ENCODE measurements around the gene PCDH18.

DNA sequence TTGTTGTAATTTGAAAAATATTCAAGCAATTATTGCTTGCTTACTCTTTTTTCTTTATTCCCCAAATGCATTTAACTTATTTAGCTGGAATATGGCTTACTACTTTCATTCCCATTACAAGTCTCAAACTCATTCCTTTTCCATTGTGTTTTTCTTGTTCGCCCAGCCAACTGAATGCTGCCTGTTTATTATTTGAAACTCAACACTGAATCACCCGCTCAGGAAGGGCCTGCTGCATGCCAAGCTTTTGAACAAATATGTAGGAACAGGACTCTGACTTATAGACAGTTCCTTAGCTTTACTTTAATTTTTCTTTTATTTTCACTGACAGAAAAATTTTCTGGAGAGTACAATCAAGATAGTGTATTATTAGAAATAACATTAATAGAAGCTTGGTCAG lies 12.9 kb downstream of the PCDH18 start:
- TF ChIP-seq, protein P1, sequence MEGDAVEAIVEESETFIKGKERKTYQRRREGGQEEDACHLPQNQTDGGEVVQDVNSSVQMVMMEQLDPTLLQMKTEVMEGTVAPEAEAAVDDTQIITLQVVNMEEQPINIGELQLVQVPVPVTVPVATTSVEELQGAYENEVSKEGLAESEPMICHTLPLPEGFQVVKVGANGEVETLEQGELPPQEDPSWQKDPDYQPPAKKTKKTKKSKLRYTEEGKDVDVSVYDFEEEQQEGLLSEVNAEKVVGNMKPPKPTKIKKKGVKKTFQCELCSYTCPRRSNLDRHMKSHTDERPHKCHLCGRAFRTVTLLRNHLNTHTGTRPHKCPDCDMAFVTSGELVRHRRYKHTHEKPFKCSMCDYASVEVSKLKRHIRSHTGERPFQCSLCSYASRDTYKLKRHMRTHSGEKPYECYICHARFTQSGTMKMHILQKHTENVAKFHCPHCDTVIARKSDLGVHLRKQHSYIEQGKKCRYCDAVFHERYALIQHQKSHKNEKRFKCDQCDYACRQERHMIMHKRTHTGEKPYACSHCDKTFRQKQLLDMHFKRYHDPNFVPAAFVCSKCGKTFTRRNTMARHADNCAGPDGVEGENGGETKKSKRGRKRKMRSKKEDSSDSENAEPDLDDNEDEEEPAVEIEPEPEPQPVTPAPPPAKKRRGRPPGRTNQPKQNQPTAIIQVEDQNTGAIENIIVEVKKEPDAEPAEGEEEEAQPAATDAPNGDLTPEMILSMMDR (optimal IDR thresholded peaks at IDR 0.05 in 1 of 3, IDR thresholded peaks at IDR 0.05 in 1 of 3, conservative IDR thresholded peaks at IDR 0.05 in 1 of 3; ENCODE audit: extremely low read depth in 1 of 3, insufficient read depth in 2 of 3, low read length in 3 of 3): no peak
- TF ChIP-seq EZH2 (IDR thresholded peaks at IDR 0.05; ENCODE audit: low read length): no peak

Data from keratinocyte (primary cell).